HepG2 (cell line): ENCODE data around the gene ABCB6. TPM values are rescaled to one million over a fixed set of nuclear protein-coding genes. Genes with fewer than 3 reads are reported as not detected.

Experiments used
- EP300 ChIP-seq, 3 experiments: sonication (generic) in 1 of 3; formaldehyde crosslinking in 1 of 3; IDR thresholded peaks; 2 replicates each; pipeline versions ENCODE4 v1.5.1 to v1.6.1; 2011 to 2020; ENCODE audit warnings: low read depth in 2 of 3, low read length in 2 of 3, borderline replicate concordance in 1 of 3, improper control_type of control experiment in 1 of 3, mild to moderate bottlenecking in 1 of 3, missing genetic modification reagents in 1 of 3, moderate library complexity in 1 of 3
- FOXA1 ChIP-seq, 2 experiments: fragments of 450-650 bp in 1 of 2; sonication (generic) in 1 of 2; formaldehyde crosslinking in 1 of 2; IDR thresholded peaks; 2 replicates each; pipeline versions ENCODE4 v1.4.0 to v1.6.1; 2016 to 2020; ENCODE audit warnings: missing genetic modification reagents in 1 of 2
- HHEX ChIP-seq: IDR thresholded peaks from 2 replicates; pipeline ENCODE4 v1.6.1; 2016; ENCODE audit warnings: control low read depth
- HNRNPK ChIP-seq: fragments of 200-400 bp; formaldehyde crosslinking; IDR thresholded peaks from 2 replicates; pipeline ENCODE4 v1.6.1; 2018; ENCODE audit warnings: low read length, low read depth, moderate library complexity, mild to moderate bottlenecking; ENCODE audit not compliant: poor library complexity, severe bottlenecking
- MED13 ChIP-seq: sonication (generic); formaldehyde crosslinking; IDR thresholded peaks from 2 replicates; pipeline ENCODE4 v1.5.0; 2020; ENCODE audit warnings: missing genetic modification reagents
- PAWR ChIP-seq: sonication (generic); formaldehyde crosslinking; IDR thresholded peaks from 2 replicates; pipeline ENCODE4 v1.4.0; 2020; ENCODE audit warnings: missing genetic modification reagents, mild to moderate bottlenecking, borderline replicate concordance
- PCBP1 ChIP-seq: fragments of 200-400 bp; formaldehyde crosslinking; IDR thresholded peaks from 2 replicates; pipeline ENCODE4 v1.6.1; 2017; ENCODE audit warnings: mild to moderate bottlenecking, low read depth, low read length, borderline replicate concordance
- RELA ChIP-seq: sonication (generic); formaldehyde crosslinking; IDR thresholded peaks from 2 replicates; pipeline ENCODE4 v1.4.0; 2020; ENCODE audit warnings: missing genetic modification reagents
- SPEN ChIP-seq: sonication (generic); formaldehyde crosslinking; IDR thresholded peaks from 2 replicates; pipeline ENCODE4 v1.5.1; 2020; ENCODE audit warnings: low read depth, mild to moderate bottlenecking, missing genetic modification reagents
- TRIM22 ChIP-seq: fragments of 450-650 bp; IDR thresholded peaks from 2 replicates; pipeline ENCODE4 v1.6.1; 2017
- ZBTB44 ChIP-seq: sonication (generic); formaldehyde crosslinking; IDR thresholded peaks from 2 replicates; pipeline ENCODE4 v1.4.0; 2020; ENCODE audit warnings: missing genetic modification reagents
- ZFYVE20 ChIP-seq: sonication (generic); formaldehyde crosslinking; IDR thresholded peaks from 2 replicates; pipeline ENCODE4 v1.8.0; 2023; ENCODE audit warnings: low read depth, mild to moderate bottlenecking, moderate library complexity, missing genetic modification reagents, borderline replicate concordance
- ZNF296 ChIP-seq: sonication (generic); formaldehyde crosslinking; conservative IDR thresholded peaks from 2 replicates; pipeline ENCODE4 v1.5.0; 2020; ENCODE audit warnings: mild to moderate bottlenecking, missing genetic modification reagents
- ZNF546 ChIP-seq: sonication (generic); formaldehyde crosslinking; conservative IDR thresholded peaks from 2 replicates; pipeline ENCODE4 v1.8.1; 2023; ENCODE audit warnings: mild to moderate bottlenecking, missing genetic modification reagents
- ZNF563 ChIP-seq: sonication (generic); formaldehyde crosslinking; IDR thresholded peaks from 2 replicates; pipeline ENCODE4 v1.8.0; 2022; ENCODE audit warnings: mild to moderate bottlenecking, moderate library complexity, missing genetic modification reagents
- ZNF776 ChIP-seq: sonication (generic); formaldehyde crosslinking; IDR thresholded peaks from 2 replicates; pipeline ENCODE4 v1.4.0; 2020; ENCODE audit warnings: mild to moderate bottlenecking, missing genetic modification reagents
- ZUFSP ChIP-seq: sonication (generic); formaldehyde crosslinking; IDR thresholded peaks from 2 replicates; pipeline ENCODE4 v1.9.0; 2021; ENCODE audit warnings: missing genetic modification reagents, mild to moderate bottlenecking, borderline replicate concordance
- polyA plus RNA-seq, 8 experiments: library from polyadenylated mRNA; depleted of rRNA in 3 of 8; stranded (reverse) in 7 of 8; unstranded in 1 of 8; fragments of >200 nt; fragmentation: Illumina TruSeq in 4 of 8; extraction: Trizol in 4 of 8; gene quantifications; 2 replicates each; pipeline versions ENCODE4 v1.2.1 to v1.2.3, GENCODE V29; 2011 to 2016; ENCODE audit warnings: low read depth in 4 of 8, missing spikeins in 1 of 8, mixed read lengths in 1 of 8; ENCODE audit not compliant: insufficient read depth in 1 of 8
- total RNA-seq, 5 experiments: library from RNA; depleted of rRNA; stranded (reverse); fragments of >200 nt; fragmentation: Illumina TruSeq; extraction: Trizol; gene quantifications; 2 replicates each; pipeline ENCODE4 v1.2.3, GENCODE V29; 2016; ENCODE audit warnings: low read depth in 1 of 5
- TF ChIP-seq, protein P1 (sequence below): sonication (generic); formaldehyde crosslinking; IDR thresholded peaks from 2 replicates; pipeline ENCODE4 v1.4.0; 2020; ENCODE audit warnings: mild to moderate bottlenecking, missing genetic modification reagents
- TF ChIP-seq, protein P2 (sequence below): IDR thresholded peaks from 2 replicates; pipeline ENCODE4 v1.4.0; 2020; ENCODE audit warnings: mild to moderate bottlenecking, missing genetic modification reagents

ABCB6 gene
- total and polyA plus RNA-seq, 2 of the 13 experiments (the other 11 are each of a cell fraction or from before 2014, with no cell fraction given): 91.1 to 137 TPM

- TF ChIP-seq SPEN (CRISPR knock-in tag) (peak; percentile 97), ZBTB44 (CRISPR knock-in tag) (peak; percentile 85), TRIM22 (no peak), HNRNPK (no peak), ZNF546 (peak; percentile 65; the same call in 1 of the 2 replicates), ZNF776 (CRISPR knock-in tag) (no peak), PAWR (CRISPR knock-in tag) (peak; percentile 82; the same call in 1 of the 2 replicates), FOXA1 (IDR thresholded peaks at IDR 0.05) (no peak), FOXA1 (CRISPR knock-in tag; IDR thresholded peaks at IDR 0.05) (peak; percentile 56), EP300 (IDR thresholded peaks at IDR 0.05; ENCODE audit: low read depth in 2 of 2, low read length in 2 of 2) (no peak), EP300 (CRISPR knock-in tag; IDR thresholded peaks at IDR 0.05; ENCODE audit: borderline replicate concordance) (no peak), RELA (CRISPR knock-in tag) (peak; percentile 90), PCBP1 (peak; percentile 82; the same call in 1 of the 2 replicates), ZNF563 (CRISPR knock-in tag) (peak; percentile 89; the same call in 1 of the 2 replicates), ZFYVE20 (CRISPR knock-in tag) (no peak), ZUFSP (CRISPR knock-in tag) (no peak), ZNF296 (CRISPR knock-in tag) (no peak; the same call in 1 of the 2 replicates), MED13 (CRISPR knock-in tag) (peak; percentile 77; the same call in 1 of the 2 replicates), HHEX (CRISPR knock-in tag) (no peak)
- TF ChIP-seq, protein P1, sequence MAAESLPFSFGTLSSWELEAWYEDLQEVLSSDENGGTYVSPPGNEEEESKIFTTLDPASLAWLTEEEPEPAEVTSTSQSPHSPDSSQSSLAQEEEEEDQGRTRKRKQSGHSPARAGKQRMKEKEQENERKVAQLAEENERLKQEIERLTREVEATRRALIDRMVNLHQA (CRISPR knock-in tag): no peak
- TF ChIP-seq, protein P2, sequence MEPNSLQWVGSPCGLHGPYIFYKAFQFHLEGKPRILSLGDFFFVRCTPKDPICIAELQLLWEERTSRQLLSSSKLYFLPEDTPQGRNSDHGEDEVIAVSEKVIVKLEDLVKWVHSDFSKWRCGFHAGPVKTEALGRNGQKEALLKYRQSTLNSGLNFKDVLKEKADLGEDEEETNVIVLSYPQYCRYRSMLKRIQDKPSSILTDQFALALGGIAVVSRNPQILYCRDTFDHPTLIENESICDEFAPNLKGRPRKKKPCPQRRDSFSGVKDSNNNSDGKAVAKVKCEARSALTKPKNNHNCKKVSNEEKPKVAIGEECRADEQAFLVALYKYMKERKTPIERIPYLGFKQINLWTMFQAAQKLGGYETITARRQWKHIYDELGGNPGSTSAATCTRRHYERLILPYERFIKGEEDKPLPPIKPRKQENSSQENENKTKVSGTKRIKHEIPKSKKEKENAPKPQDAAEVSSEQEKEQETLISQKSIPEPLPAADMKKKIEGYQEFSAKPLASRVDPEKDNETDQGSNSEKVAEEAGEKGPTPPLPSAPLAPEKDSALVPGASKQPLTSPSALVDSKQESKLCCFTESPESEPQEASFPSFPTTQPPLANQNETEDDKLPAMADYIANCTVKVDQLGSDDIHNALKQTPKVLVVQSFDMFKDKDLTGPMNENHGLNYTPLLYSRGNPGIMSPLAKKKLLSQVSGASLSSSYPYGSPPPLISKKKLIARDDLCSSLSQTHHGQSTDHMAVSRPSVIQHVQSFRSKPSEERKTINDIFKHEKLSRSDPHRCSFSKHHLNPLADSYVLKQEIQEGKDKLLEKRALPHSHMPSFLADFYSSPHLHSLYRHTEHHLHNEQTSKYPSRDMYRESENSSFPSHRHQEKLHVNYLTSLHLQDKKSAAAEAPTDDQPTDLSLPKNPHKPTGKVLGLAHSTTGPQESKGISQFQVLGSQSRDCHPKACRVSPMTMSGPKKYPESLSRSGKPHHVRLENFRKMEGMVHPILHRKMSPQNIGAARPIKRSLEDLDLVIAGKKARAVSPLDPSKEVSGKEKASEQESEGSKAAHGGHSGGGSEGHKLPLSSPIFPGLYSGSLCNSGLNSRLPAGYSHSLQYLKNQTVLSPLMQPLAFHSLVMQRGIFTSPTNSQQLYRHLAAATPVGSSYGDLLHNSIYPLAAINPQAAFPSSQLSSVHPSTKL (CRISPR knock-in tag): peak; percentile 74
Measured at GRCh38 chr2:219245148-219245898, 26.6 kb upstream of the ABCB6 start, which contains the start of the genes GLB1L and STK16 (continued).
